GM12874 (cell line): ENCODE data around the gene ITGA6.

ENCODE experiments used
- CTCF ChIP-seq: IDR thresholded peaks from 2 replicates; pipeline ENCODE4 v1.5.1; 2011; ENCODE audit warnings: low read depth, mild to moderate bottlenecking, control low read depth, low read length, moderate library complexity; ENCODE audit not compliant: insufficient read depth

Gene ITGA6

GRCh38 chr2:172435606-172435911 lies 8.2 kb downstream of the ITGA6 start:
- no peak for TF ChIP-seq CTCF

GRCh38 chr2:172436889-172437288 lies 9.5 kb downstream of the ITGA6 start:
- no peak for TF ChIP-seq CTCF

DNA sequence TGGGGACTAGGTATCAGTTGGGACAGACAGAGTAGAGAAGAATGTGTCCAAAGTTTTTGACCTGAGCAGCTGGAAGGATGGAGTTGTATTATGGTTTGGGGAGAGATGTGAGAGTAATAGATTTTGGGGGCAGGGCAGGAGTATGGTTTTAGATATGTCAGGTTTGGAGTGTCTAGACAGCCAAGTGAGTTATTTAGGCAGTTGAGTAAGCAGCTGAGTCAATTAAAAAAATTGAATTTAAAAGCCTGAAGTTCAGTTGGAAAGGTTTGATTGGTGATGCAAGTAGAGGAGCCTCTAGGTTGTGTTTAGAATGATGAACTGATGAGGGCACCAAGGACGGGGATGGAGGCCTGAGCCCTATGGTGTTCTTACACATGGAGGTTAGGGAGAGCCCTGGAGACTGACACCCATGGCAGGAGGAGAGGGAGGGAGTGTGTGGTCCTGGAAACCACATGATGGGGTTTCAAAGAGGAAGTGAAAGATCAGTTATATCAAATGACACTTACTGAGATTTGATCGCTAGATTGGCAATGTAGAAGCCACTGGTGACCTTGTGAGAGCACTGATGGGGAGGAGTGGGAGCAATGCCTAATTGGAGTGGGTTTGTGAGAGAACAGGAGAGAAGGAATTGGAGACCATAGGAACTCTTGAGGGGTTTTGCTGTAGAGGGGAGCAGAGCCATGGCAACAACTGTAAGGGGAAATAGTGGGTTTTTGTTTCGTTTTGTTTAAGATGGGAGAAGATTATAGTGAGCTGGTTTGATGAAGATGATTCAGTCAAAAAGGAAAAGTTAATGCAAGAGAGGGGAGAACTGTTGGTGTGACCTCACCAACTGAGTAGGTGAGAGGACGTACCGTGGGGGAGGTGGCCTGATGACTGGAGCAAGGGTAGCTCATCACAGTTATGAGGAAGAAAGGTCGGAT lies 10.3 kb downstream of the ITGA6 start:
- TF ChIP-seq CTCF = no peak

DNA sequence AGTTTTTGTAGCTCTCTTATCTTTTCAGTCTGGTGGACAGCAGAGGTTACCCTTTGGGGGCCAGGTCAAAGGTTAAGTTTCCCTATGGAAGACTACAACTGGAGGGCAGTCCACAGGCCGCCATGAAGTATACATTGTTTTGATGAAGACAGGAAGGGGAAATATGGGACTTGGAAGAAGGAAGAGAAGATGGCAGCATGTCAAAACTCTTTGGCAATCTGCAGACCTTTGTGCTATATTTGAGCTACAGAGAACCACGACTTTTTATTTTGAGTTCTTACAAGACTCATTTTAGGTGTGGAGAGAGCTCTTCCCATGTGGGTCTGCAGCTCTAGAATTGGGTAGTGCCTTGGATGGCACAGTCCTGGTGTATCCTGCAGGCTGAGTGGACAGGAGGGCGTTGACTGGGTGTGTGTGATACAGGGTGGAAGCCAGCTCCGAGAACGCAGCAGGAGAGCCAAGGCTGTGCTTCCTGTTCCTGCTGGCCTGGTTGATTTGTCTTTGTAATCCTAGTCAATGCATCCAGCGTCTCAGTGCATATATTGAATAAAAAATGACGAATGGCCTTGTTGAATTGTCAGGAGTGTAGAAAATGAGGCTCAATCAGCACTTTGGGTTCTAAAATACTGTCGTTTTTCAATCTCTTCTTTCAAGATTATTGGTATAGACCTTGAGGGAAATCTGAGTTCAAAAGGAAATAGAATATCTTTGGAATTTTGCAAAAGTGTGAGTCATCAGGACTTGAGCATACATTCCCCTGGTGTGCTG lies 11.5 kb downstream of the ITGA6 start:
- no peak for TF ChIP-seq CTCF

- no peak for TF ChIP-seq CTCF
These were observed 12.1 kb downstream of the ITGA6 start for GRCh38 chr2:172439509-172439860.

DNA sequence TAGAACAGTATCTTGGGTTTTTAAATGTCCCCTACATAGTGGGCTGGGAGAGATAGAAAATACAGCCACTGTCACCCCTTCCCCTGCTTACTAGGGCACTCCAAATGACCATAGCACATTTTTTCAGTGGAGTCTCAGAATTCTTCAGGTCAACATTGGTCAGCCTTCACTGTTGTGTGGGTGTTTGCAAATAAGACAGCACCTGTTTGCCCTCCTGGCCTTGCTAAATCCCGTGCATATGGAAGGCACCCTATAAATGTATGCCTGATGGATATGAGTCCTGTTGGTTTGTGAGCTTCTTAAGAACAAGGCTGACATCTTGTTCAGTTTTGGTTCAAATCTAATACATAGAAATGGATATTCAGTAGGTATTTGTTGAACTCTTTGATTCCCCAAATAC lies 12.5 kb downstream of the ITGA6 start:
- no peak for TF ChIP-seq CTCF

- no peak for TF ChIP-seq CTCF
These were observed 13.4 kb downstream of the ITGA6 start for GRCh38 chr2:172440795-172441194.
